GM12872 (cell line): ENCODE data around the gene CCNL2.

Source experiments
- CTCF ChIP-seq: IDR thresholded peaks from 3 replicates; pipeline ENCODE4 v1.5.1; 2011; ENCODE audit warnings: low read depth, mild to moderate bottlenecking, low read length, moderate library complexity; ENCODE audit not compliant: insufficient read depth

Gene CCNL2

GRCh38 chr1:1340791-1341548 is 58.2 kb downstream of the CCNL2 start:
- TF ChIP-seq CTCF = no peak

- TF ChIP-seq CTCF = no peak
These were observed 59.0 kb downstream of the CCNL2 start for GRCh38 chr1:1340185-1340584.

- no peak for TF ChIP-seq CTCF
These were observed 60.9 kb downstream of the CCNL2 start for GRCh38 chr1:1338278-1338677.

GRCh38 chr1:1337793-1338147 is 61.4 kb downstream of the CCNL2 start:
- no peak for TF ChIP-seq CTCF

GRCh38 chr1:1336931-1337792 is 62.0 kb downstream of the CCNL2 start:
- no peak for TF ChIP-seq CTCF

GRCh38 chr1:1336446-1336845 is 62.7 kb downstream of the CCNL2 start:
- TF ChIP-seq CTCF = no peak

- no peak for TF ChIP-seq CTCF
These were observed 63.3 kb downstream of the CCNL2 start for GRCh38 chr1:1335792-1336248.
